ENCODE results near the gene OSBPL9. TPM values are rescaled to one million over a fixed set of nuclear protein-coding genes. Genes with fewer than 3 reads are reported as not detected.

OSBPL9 gene
- total and polyA plus RNA-seq, 10 of the 15 experiments (the other 5 are each of a cell fraction or from before 2014, with no cell fraction given) = 25.9 to 156 (median 108) TPM

DNA sequence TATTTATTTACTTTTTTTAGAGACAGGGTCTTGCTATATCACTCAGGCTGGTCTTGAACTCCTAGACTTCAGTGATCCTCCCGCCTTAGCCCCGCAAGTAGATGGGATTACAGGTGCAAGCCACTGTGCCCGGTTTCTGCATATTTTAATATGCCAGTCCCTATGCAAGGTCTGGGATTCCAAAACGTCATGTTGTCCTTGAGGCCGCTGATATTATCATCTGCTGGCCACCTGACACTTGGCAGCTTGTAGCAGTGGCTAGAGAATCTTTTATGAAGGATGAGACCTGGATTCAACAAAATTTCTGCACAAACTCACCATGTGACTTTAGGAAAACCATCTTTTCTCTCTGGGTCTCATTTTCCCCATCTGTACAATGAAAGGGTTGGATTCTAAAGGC, 32.9 kb upstream of the OSBPL9 start:
- no peaks in the 10 kb centered on the region for H3K9me3 ChIP-seq (replicated peaks; ENCODE audit: control insufficient read depth, insufficient read depth, low read length)
- no peak overlapping the region for H3K9ac ChIP-seq (ENCODE audit: control insufficient read depth, insufficient read depth, low read length)
- SMC1A ChIA-PET (ENCODE audit: uncharacterized antibody, unreplicated experiment) = no interaction called here
- H2AFZ ChIP-seq (ENCODE audit: control insufficient read depth, low read depth, low read length) = no peak overlapping the region
- BruUV-seq (replicated peaks) = no TSS peak
- H3K4me1 ChIP-seq (ENCODE audit: control insufficient read depth, insufficient read depth, low read length) = 0 out of 2 replicates have a peak, but pooled peaks cover 1% of the 10 kb centered on the region
- FAIRE-seq (no peak), DNase-seq (ENCODE audit: low read depth, low spot score) (no peak), ATAC-seq (no peak)
- H3K27ac ChIP-seq (ENCODE audit: control insufficient read depth, insufficient read depth) = no peak overlapping the region
- TF ChIP-seq RFX5 (IDR thresholded peaks at IDR 0.05; ENCODE audit: low read depth, low read length) (no peak), POLR2AphosphoS2 (IDR thresholded peaks at IDR 0.05; ENCODE audit: low read depth, low read length) (no peak), HDGF (IDR thresholded peaks at IDR 0.05) (no peak), ZBED1 (IDR thresholded peaks at IDR 0.05; ENCODE audit: borderline replicate concordance) (no peak), MEF2A (IDR thresholded peaks at IDR 0.05; ENCODE audit: insufficient read depth, low read depth, low read length) (no peak), PML (IDR thresholded peaks at IDR 0.05; ENCODE audit: low read length) (no peak), ZNF207 (IDR thresholded peaks at IDR 0.05; ENCODE audit: borderline replicate concordance) (no peak), NR2C1 (IDR thresholded peaks at IDR 0.05) (no peak), TARDBP (IDR thresholded peaks at IDR 0.05; ENCODE audit: borderline replicate concordance) (no peak), YY1 (IDR thresholded peaks at IDR 0.05; ENCODE audit: low read depth, low read length) (no peak), ZZZ3 (IDR thresholded peaks at IDR 0.05; ENCODE audit: control insufficient read depth, insufficient read length, low read depth) (no peak), STAT1 (conservative IDR thresholded peaks at IDR 0.05) (no peak), E2F4 (IDR thresholded peaks at IDR 0.05; ENCODE audit: low read depth, low read length) (no peak), SMAD5 (IDR thresholded peaks at IDR 0.05; ENCODE audit: low read depth) (no peak)
- TF ChIP-seq, protein P1, sequence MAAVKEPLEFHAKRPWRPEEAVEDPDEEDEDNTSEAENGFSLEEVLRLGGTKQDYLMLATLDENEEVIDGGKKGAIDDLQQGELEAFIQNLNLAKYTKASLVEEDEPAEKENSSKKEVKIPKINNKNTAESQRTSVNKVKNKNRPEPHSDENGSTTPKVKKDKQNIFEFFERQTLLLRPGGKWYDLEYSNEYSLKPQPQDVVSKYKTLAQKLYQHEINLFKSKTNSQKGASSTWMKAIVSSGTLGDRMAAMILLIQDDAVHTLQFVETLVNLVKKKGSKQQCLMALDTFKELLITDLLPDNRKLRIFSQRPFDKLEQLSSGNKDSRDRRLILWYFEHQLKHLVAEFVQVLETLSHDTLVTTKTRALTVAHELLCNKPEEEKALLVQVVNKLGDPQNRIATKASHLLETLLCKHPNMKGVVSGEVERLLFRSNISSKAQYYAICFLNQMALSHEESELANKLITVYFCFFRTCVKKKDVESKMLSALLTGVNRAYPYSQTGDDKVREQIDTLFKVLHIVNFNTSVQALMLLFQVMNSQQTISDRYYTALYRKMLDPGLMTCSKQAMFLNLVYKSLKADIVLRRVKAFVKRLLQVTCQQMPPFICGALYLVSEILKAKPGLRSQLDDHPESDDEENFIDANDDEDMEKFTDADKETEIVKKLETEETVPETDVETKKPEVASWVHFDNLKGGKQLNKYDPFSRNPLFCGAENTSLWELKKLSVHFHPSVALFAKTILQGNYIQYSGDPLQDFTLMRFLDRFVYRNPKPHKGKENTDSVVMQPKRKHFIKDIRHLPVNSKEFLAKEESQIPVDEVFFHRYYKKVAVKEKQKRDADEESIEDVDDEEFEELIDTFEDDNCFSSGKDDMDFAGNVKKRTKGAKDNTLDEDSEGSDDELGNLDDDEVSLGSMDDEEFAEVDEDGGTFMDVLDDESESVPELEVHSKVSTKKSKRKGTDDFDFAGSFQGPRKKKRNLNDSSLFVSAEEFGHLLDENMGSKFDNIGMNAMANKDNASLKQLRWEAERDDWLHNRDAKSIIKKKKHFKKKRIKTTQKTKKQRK (IDR thresholded peaks at IDR 0.05; ENCODE audit: low read depth, low read length) = no peak
- no peaks in the 10 kb centered on the region for H3K79me2 ChIP-seq (ENCODE audit: control insufficient read depth, insufficient read depth, low read length)
- H3K36me3 ChIP-seq (ENCODE audit: control insufficient read depth in 2 of 2, insufficient read depth in 2 of 2, low read length in 1 of 2) = no peaks in the 10 kb centered on the region
- POLR2A ChIA-PET = no interaction called here
- in situ Hi-C loops (cut with MboI) = no loop called here
- intact Hi-C loops (cut with micrococcal nuclease; ENCODE audit: unreplicated experiment) = no loop called here
- H3K27me3 ChIP-seq (replicated peaks in 1 of 2; ENCODE audit: control insufficient read depth in 2 of 2, insufficient read depth in 2 of 2, low read length in 1 of 2) = no peaks in the 10 kb centered on the region
- H3K4me3 ChIP-seq = no peak overlapping the region
- no peaks in the 10 kb centered on the region for H4K20me1 ChIP-seq (ENCODE audit: control insufficient read depth, insufficient read depth)
- 84% methylated on average over 5 of the region's 5 CpGs for WGBS (ENCODE audit: insufficient coverage, insufficient replicate concordance, low lambda C conversion rate, missing lambda C conversion rate)
- RAD21 ChIA-PET (ENCODE audit: unreplicated experiment) = no interaction called here
- no peak overlapping the region for H3K4me2 ChIP-seq (ENCODE audit: control insufficient read depth, insufficient read depth)
- CTCF ChIA-PET = no interaction called here
